ENCODE measurements around the gene SEMA3G.

The SEMA3G gene

GRCh38 chr3:52399593-52399992, 45.3 kb downstream of the SEMA3G start:
- Mint-ChIP-seq H3K36me3 (ENCODE audit: low read depth) (peaks cover 20% of the 10 kb centered on the region), H3K4me3 (no peak overlapping the region), H3K27ac (peak overlapping the region; percentile 36), H3K27me3 (ENCODE audit: low read depth, poor library complexity) (peaks cover 7% of the 10 kb centered on the region), H3K9me3 (no peaks in the 10 kb centered on the region), H3K4me1 (no peaks in the 10 kb centered on the region)
- no peak for TF ChIP-seq CTCF (IDR thresholded peaks at IDR 0.05)
- DNase-seq: no peak

GRCh38 chr3:52399131-52399530, 45.8 kb downstream of the SEMA3G start:
- Mint-ChIP-seq H3K4me3 (no peak overlapping the region), H3K9me3 (no peaks in the 10 kb centered on the region), H3K27me3 (ENCODE audit: low read depth, poor library complexity) (peaks cover 7% of the 10 kb centered on the region), H3K36me3 (ENCODE audit: low read depth) (peaks cover 15% of the 10 kb centered on the region), H3K4me1 (no peaks in the 10 kb centered on the region), H3K27ac (peak overlapping the region; percentile 36)
- DNase-seq: no peak
- no peak for TF ChIP-seq CTCF (IDR thresholded peaks at IDR 0.05)

- DNase-seq: no peak
These were observed 46.2 kb downstream of the SEMA3G start for GRCh38 chr3:52398670-52399081.

GRCh38 chr3:52397676-52398399, 47.1 kb downstream of the SEMA3G start:
- H3K4me1 Mint-ChIP-seq: no peaks in the 10 kb centered on the region
- no peak overlapping the region for H3K4me3 Mint-ChIP-seq
- H3K9me3 Mint-ChIP-seq: no peaks in the 10 kb centered on the region
- no peak for TF ChIP-seq CTCF (IDR thresholded peaks at IDR 0.05)
- H3K27ac Mint-ChIP-seq: no peak overlapping the region
- DNase-seq: no peak
- peaks cover 6% of the 10 kb centered on the region for H3K36me3 Mint-ChIP-seq (ENCODE audit: low read depth)
- H3K27me3 Mint-ChIP-seq (ENCODE audit: low read depth, poor library complexity): peaks cover 13% of the 10 kb centered on the region

More at GRCh38 chr3:52398670-52399081, 46.2 kb downstream of the SEMA3G start:
- Mint-ChIP-seq H3K9me3 (no peaks in the 10 kb centered on the region), H3K27ac (no peak overlapping the region), H3K4me1 (no peaks in the 10 kb centered on the region), H3K4me3 (no peak overlapping the region), H3K27me3 (ENCODE audit: low read depth, poor library complexity) (peaks cover 7% of the 10 kb centered on the region), H3K36me3 (ENCODE audit: low read depth) (peaks cover 11% of the 10 kb centered on the region)
- TF ChIP-seq CTCF (IDR thresholded peaks at IDR 0.05): no peak

GRCh38 chr3:52396907-52397591, 47.9 kb downstream of the SEMA3G start:
- no peak for DNase-seq
- Mint-ChIP-seq H3K27me3 (ENCODE audit: low read depth, poor library complexity) (peaks cover 14% of the 10 kb centered on the region), H3K27ac (no peak overlapping the region), H3K4me3 (no peak overlapping the region), H3K4me1 (no peaks in the 10 kb centered on the region), H3K9me3 (no peaks in the 10 kb centered on the region), H3K36me3 (ENCODE audit: low read depth) (no peaks in the 10 kb centered on the region)
- TF ChIP-seq CTCF (IDR thresholded peaks at IDR 0.05): no peak
